ENCODE measurements around the gene FAM186B. TPM values are rescaled to one million over a fixed set of nuclear protein-coding genes. Genes with fewer than 3 reads are reported as not detected.

The FAM186B gene
- total RNA-seq, 1 experiment from 2014 or later = 0.46 TPM

DNA sequence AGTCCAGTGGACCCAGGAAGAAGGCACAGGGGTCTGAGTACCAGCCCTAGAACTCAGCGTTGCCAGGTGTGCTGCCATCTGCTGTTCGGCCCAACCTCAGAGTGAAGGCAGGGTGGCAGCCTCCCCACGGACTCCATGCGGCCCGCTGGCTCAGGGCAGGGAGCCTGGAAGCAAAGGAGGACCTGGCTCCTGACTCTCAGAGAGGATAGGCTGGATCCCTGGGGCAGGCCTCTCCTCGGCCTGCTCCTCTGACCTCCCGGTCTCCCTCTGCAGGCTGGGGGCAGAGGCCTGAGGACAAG, 47.6 kb downstream of the FAM186B start:
- H2BK5ac ChIP-seq (ENCODE audit: insufficient read length, low read length) = no peak overlapping the region
- no peaks in the 10 kb centered on the region for H3K79me2 ChIP-seq (ENCODE audit: insufficient read depth, low read length)
- peaks cover 3% of the 10 kb centered on the region for H3K27me3 Mint-ChIP-seq (ENCODE audit: low read depth)
- H3K9me3 Mint-ChIP-seq = no peaks in the 10 kb centered on the region; a peak in 1 of 5 replicates
- H4K20me1 ChIP-seq (ENCODE audit: control insufficient read depth, insufficient read depth, insufficient read length) = no peaks in the 10 kb centered on the region
- H3K27ac Mint-ChIP-seq = no peak overlapping the region
- no peak overlapping the region for H2BK15ac ChIP-seq (ENCODE audit: low read depth, low read length)
- no peak overlapping the region for H3K4me3 Mint-ChIP-seq
- H3K27me3 ChIP-seq (ENCODE audit: insufficient read depth, low read length) = no peaks in the 10 kb centered on the region
- H3K56ac ChIP-seq (ENCODE audit: insufficient read length, low read depth, low read length) = no peak overlapping the region
- H3K4me2 ChIP-seq (ENCODE audit: insufficient read depth, insufficient read length, low read length) = no peak overlapping the region
- H2BK120ac ChIP-seq (ENCODE audit: low read depth, low read length, poor library complexity, severe bottlenecking) = no peak overlapping the region
- H3K27ac ChIP-seq (ENCODE audit: insufficient read length, low read depth, low read length) = no peak overlapping the region
- H3K18ac ChIP-seq (ENCODE audit: insufficient read length, low read depth, low read length) = no peak overlapping the region
- H2BK20ac ChIP-seq (ENCODE audit: low read depth, low read length, poor library complexity, severe bottlenecking) = no peak overlapping the region
- no peak overlapping the region for H3K23ac ChIP-seq (ENCODE audit: insufficient read length, low read depth, low read length)
- TF ChIP-seq, protein P1, sequence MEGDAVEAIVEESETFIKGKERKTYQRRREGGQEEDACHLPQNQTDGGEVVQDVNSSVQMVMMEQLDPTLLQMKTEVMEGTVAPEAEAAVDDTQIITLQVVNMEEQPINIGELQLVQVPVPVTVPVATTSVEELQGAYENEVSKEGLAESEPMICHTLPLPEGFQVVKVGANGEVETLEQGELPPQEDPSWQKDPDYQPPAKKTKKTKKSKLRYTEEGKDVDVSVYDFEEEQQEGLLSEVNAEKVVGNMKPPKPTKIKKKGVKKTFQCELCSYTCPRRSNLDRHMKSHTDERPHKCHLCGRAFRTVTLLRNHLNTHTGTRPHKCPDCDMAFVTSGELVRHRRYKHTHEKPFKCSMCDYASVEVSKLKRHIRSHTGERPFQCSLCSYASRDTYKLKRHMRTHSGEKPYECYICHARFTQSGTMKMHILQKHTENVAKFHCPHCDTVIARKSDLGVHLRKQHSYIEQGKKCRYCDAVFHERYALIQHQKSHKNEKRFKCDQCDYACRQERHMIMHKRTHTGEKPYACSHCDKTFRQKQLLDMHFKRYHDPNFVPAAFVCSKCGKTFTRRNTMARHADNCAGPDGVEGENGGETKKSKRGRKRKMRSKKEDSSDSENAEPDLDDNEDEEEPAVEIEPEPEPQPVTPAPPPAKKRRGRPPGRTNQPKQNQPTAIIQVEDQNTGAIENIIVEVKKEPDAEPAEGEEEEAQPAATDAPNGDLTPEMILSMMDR (conservative IDR thresholded peaks at IDR 0.05) = no peak
- no peaks in the 10 kb centered on the region for H3K4me1 Mint-ChIP-seq
- H3K23me2 ChIP-seq (ENCODE audit: insufficient read length, low read depth, low read length, poor library complexity, severe bottlenecking) = no peaks in the 10 kb centered on the region
- no peak overlapping the region for H4K91ac ChIP-seq (ENCODE audit: insufficient read length, low read depth, low read length)
- H3K36me3 Mint-ChIP-seq (ENCODE audit: insufficient read depth in 1 of 3, low read depth in 3 of 3) = peaks cover 24 to 52% (median 48%) of the 10 kb centered on the region in 3 experiments; a peak in 6 of 7 replicates
- no peaks in the 10 kb centered on the region for H3K9me3 ChIP-seq (ENCODE audit: control insufficient read depth, low read depth, low read length)
- no peak overlapping the region for H4K8ac ChIP-seq (replicated peaks; ENCODE audit: insufficient read length, low read depth, low read length)
- no peak overlapping the region for H2AFZ ChIP-seq (ENCODE audit: low read length)
- no peak overlapping the region for H2BK12ac ChIP-seq (ENCODE audit: insufficient read length, low read depth, low read length)
- H3K9ac ChIP-seq (ENCODE audit: extremely low read depth, insufficient read length, low read length) = no peak overlapping the region
- no peak overlapping the region for H2AK5ac ChIP-seq (ENCODE audit: insufficient read length, low read length)
- no peak overlapping the region for H4K5ac ChIP-seq (ENCODE audit: insufficient read length, low read depth, low read length)
- H3K4me1 ChIP-seq (ENCODE audit: insufficient read depth, low read length) = no peaks in the 10 kb centered on the region
- no peak overlapping the region for H3T11ph ChIP-seq (ENCODE audit: low read length)
- H3K4ac ChIP-seq (ENCODE audit: low read depth, low read length) = no peak overlapping the region
- no peaks in the 10 kb centered on the region for H3K79me1 ChIP-seq (ENCODE audit: insufficient read depth, low read depth, low read length, poor library complexity, severe bottlenecking)
- no CpG with 5 or more reads among the region's 7 CpGs for WGBS (ENCODE audit: extremely low coverage, insufficient read length, low lambda C conversion rate)
- no peak overlapping the region for H3K14ac ChIP-seq (ENCODE audit: insufficient read depth, low read length)
- DNase-seq = no peak
